DMS153 treated with DMSO at 0.1 percent for 48 hours (cell line): ENCODE data around the gene TPR.
"Not testable (repeated sequence)": the region's sequence is repeated elsewhere in the genome, so short reads cannot be mapped to it uniquely, and the experiment has no call there.

Experiments
- DNase-seq: peaks from one replicate; lab custom pipeline; 2025; ENCODE audit not compliant: unreplicated experiment; lab: John Stamatoyannopoulos, UW

TPR gene

DNA sequence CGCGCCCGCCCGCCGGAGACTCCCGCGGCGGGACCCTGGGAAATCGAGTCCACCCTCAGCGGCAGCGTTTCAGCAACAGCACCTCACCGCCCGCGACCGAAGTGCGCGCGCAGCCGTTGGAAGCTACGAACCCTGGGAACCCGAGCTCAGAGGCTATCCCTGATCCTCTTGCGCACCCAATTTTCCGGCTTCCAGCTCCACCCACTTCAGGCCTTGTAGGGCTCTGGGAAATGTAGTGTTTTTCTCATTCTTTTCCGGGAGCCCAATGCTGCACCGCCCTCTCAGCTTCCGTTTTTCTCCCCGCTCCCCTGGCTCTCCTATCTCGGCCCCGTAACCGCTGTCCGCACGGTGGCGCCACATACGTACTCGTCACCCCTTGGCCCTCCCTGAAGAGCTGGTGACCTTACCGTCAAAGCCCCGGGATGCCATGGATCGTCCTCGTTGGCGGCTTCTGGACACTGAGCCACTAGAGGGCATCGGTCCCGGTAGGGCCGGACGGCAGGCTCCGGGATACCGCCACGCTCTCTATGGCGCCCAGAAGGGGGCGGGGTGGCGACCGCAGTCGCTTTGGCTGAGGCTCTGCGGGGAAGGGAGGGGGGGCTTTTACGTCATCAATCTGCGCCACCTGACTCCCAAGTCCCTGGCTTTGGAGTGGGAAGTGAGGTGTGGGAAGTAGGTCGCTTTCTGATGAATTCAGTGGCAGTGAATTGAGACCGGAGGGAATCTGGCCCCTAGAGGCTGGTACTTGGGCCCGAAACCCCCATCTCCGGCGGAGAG lies at the start of gene TPR, which contains the start of gene ODR4:
Gene TPR (minus strand): TSS at position 102 of the 777 bp plus-strand sequence. CDS start 225 bp downstream, outside the sequence.
Gene ODR4 (plus strand): TSS at position 687 of the 777 bp plus-strand sequence. CDS start 3,948 bp downstream, outside the sequence.
- DNase-seq, result peak; percentile 100

DNA sequence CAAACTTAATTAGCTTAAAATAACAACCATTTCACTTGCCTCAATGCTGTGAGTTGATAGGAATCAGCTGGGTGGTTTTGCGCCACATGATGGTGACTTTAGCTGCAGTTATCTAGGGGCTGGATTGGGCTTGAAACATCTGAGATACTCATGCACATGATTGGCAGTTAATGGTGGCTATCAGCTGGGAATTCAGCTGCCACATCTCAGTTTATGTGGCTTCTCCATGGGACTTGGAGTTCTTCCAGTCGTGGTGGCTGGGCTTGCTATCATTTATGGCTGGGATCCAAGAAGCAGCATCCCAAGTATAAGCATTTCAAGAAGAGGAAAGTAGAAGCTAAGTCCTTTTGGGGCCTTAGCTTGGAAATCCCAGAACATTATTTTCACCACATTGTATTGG lies 49.5 kb upstream of the TPR start:
- no peak for DNase-seq

- no peak for DNase-seq
Observed at GRCh38 chr1:186421446-186421845, 46.4 kb upstream of the TPR start.

GRCh38 chr1:186420923-186421322 lies 45.9 kb upstream of the TPR start:
- no peak for DNase-seq

DNA sequence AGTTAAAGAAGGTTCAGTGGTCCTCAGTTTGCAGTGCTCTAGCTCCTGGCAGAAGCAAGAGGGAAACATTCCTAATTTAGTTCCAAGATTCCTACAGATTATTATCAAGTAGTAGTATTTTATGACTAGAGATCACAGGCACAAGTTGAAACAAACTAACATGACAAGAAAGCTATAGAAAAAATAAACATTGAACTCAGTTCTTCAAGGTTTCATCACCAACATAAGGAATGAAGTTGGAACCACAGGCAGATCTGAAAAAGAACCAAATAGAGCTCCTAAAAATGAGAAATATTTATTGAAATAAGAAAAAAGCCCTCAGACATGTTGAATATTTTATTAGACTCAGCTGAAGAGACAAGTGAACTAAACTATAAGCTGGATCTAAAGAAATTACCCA lies 45.3 kb upstream of the TPR start:
- no peak for DNase-seq

GRCh38 chr1:186418503-186418902 lies 43.5 kb upstream of the TPR start:
- DNase-seq, result no peak

GRCh38 chr1:186413319-186413718 lies 38.3 kb upstream of the TPR start:
- no peak for DNase-seq

DNA sequence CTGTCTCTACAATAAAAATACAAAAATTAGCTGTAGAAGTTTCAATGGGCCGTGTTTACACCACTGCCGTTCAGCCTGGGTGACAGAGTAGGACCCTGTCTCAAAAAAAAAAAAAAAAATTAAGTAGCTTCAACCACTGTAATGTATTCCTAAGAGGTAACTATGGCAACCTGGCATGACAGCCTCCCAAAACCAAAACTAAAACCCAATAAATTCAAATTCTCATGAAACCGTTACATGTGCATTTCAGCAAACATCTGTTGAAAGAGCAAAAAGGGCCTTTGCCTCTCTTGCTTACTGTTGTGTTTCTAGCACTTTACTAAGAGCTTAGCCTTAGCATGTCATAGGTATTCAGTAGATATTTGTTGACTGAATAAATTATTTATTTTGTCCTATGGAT lies 34.0 kb upstream of the TPR start:
- DNase-seq, result no peak

- no peak for DNase-seq
Observed at GRCh38 chr1:186404454-186405051, 29.5 kb upstream of the TPR start.

GRCh38 chr1:186403632-186404031 lies 28.6 kb upstream of the TPR start:
- no peak for DNase-seq

GRCh38 chr1:186401446-186401845 lies 26.4 kb upstream of the TPR start:
- DNase-seq, result not testable (repeated sequence)

DNA sequence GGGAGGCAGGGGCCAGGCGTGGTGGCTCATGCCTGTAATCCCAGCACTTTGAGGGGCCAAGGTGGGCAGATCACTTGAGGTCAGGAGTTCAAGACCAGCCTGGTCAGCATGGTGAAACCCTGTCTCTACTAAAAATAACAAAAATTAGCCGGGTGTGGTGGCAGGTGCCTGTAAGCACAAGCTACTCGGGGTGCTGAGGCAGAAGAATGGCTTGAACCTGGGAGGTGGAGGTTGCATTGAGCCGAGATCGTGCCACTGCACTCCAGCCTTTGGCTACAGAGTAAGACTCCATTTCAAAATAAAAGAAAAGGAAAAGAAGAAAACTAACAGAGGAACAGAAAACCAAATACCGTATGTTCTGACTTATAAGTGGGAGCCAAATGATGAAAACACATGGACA lies 17.7 kb upstream of the TPR start:
- not testable (repeated sequence) for DNase-seq

GRCh38 chr1:186391841-186392240 lies 16.8 kb upstream of the TPR start:
- DNase-seq, result no peak

- no peak for DNase-seq
Observed at GRCh38 chr1:186390925-186391324, 15.9 kb upstream of the TPR start.

GRCh38 chr1:186386725-186387383 lies 11.8 kb upstream of the TPR start:
- DNase-seq, result no peak

DNA sequence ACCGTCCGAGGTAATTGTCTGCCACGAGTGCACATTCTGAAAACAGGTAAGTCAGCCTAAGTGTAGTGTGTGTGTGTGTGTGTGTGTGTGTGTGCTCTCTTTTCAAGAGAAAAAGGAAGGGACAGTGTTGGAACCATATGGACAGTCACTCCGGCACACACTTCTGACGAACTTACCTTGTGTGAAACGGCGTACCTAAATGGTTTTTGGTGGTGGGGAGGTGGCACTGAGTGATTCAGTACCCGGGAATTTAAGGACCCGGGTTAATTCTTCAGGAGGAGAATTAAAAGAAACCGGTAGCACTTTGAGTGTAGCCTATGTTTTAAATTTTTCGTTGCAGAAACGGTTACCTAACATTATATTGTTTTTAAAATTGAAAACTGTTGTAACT lies 871 bp upstream of the TPR start:
- peak; percentile 88 for DNase-seq

DNA sequence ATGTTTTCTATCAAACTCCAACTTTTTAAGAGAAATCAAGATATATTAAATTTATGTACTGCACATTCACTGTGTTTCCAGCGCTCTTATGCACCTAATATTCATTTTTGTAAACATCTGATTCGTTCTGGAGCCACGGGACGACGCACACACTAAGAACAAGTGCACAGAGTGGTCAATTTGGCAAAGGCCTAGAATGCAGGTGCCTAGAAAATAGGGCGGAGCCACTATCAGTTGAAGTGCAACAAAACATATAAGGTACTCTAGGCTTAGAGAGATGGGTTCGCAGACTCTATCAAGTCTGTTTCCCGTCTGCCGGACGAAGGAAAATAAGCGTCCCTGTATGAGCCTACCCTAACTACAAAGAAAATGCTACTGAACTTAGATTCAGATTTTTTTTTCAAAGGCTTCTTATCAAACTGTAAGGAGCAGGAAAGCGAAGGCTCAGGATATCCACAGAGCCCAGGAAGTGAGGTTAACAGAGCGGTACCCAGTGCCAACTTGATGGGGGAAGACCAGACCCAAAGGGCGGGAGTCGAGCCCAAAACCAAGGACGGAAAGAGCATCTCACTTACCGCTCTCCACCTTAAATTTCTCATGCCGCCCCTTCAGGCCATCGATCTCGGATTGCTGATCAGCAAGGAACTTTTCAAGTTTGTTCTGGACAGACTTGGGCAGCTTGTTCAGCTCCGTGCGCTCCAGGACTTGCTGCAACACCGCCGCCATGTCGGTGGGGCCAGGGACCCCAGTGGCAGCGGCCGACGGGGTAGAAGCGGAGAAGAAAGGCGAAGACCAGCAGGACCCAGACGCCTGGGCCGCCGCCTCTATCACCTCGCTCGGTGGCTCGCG lies 526 bp downstream of the TPR start:
- DNase-seq, result peak; percentile 45

DNA sequence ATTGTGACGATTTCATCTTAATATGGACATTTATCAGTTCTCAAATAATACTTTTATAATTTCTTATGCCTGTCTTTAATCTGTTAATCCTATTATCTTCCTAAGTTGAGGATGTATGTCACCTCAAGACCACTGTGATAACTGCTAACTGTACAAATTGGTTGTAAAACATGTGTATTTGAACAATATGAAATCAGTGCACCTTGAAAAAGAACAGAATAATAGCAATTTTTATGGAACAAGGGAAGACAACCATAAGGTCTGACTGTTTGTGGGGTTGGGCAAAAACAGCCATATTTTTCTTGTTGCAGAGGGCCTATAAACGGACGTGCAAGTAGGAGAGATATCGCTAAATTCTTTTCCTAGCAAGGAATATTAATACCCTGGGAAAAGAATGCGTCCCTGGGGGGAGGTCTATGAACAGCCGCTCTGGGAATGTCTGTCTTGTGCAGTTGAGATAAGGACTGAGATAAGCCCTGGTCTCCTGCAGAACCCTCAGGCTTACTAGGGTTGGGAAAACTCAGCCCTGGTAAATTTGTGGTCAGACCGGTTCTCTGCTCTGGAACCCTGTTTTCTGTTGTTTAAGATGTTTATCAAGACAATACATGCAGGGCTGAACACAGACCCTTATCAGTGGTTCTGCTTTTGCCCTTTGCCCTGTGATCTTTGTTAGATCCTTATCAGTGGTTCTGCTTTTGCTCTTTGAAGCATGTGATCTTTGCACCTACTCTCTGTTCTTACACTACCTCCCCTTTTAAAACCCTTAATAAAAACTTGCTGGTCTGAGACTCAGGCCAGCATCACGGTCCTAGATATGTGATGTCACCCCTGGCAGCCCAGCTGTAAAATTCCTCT lies 27.0 kb downstream of the TPR start:
- not testable (repeated sequence) for DNase-seq

- no peak for DNase-seq
Observed at GRCh38 chr1:186340772-186341171, 34.3 kb downstream of the TPR start.

DNA sequence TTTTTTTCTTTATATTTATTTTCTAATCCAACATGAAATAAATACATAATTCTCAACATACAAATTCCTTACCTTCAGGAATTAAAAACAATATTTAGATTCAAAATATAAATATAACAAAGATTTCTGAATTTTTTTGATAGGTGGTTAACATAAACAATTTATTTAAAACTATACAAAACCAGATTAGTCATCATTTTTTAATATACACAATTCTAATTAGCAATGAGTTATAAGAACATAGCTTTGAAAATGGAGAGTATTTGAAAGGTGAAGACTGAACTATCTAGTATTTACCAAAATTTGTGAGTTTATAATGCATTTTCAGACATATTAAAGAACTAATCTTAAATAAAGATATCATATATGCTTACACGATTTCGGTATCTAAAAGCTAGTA lies 37.5 kb downstream of the TPR start:
- DNase-seq, result no peak
